Endodermal cell (in vitro differentiated cells): ENCODE measurements around the gene ASTN2. TPM values are rescaled to one million over a fixed set of nuclear protein-coding genes. Genes with fewer than 3 reads are reported as not detected.

ENCODE experiments used
- DNase-seq: peaks from one replicate; pipeline ENCODE4 v3.0.0-alpha.2; 2017
- H3K27ac ChIP-seq: 2 replicates; pipeline ENCODE4 v1.5.1; 2013; ENCODE audit warnings: mild to moderate bottlenecking, low read depth, low read length, moderate library complexity
- H3K27me3 ChIP-seq: 2 replicates; pipeline ENCODE4 v1.6.1; 2013; ENCODE audit warnings: mild to moderate bottlenecking, low read length, moderate library complexity; ENCODE audit not compliant: insufficient read depth, control insufficient read depth, poor library complexity, severe bottlenecking
- H3K36me3 ChIP-seq: 2 replicates; pipeline ENCODE4 v1.7.0; 2013; ENCODE audit warnings: mild to moderate bottlenecking, low read length, moderate library complexity; ENCODE audit not compliant: control insufficient read depth, insufficient read depth
- H3K4me1 ChIP-seq: one replicate; pipeline ENCODE4 v1.7.0; 2013; ENCODE audit warnings: low read length; ENCODE audit not compliant: control insufficient read depth, insufficient read depth
- H3K4me3 ChIP-seq: 2 replicates; pipeline ENCODE4 v1.5.1; 2013; ENCODE audit warnings: mild to moderate bottlenecking, low read length, moderate library complexity
- H3K9ac ChIP-seq: 2 replicates; pipeline ENCODE4 v1.6.1; 2013; ENCODE audit warnings: mild to moderate bottlenecking, low read length, moderate library complexity; ENCODE audit not compliant: poor library complexity, severe bottlenecking; ENCODE audit errors: extremely low read depth
- H3K9me3 ChIP-seq: 2 replicates; pipeline ENCODE4 v1.6.1; 2013; ENCODE audit warnings: mild to moderate bottlenecking, low read length, moderate library complexity; ENCODE audit not compliant: control insufficient read depth
- H3K27ac Mint-ChIP-seq: 2 replicates; pipeline ENCODE4 v1.8.0; 2020; ENCODE audit warnings: mixed read lengths
- H3K27me3 Mint-ChIP-seq: 2 replicates; pipeline ENCODE4 v1.8.0; 2021; ENCODE audit warnings: mild to moderate bottlenecking, mixed read lengths; ENCODE audit not compliant: insufficient read depth
- H3K36me3 Mint-ChIP-seq: 2 replicates; pipeline ENCODE4 v1.8.0; 2020; ENCODE audit warnings: low read depth, mixed read lengths
- H3K4me1 Mint-ChIP-seq: 2 replicates; pipeline ENCODE4 v1.8.0; 2020; ENCODE audit warnings: mixed read lengths
- H3K4me3 Mint-ChIP-seq: 2 replicates; pipeline ENCODE4 v1.8.0; 2020; ENCODE audit warnings: mild to moderate bottlenecking, moderate library complexity, mixed read lengths
- H3K9me3 Mint-ChIP-seq: 2 replicates; pipeline ENCODE4 v1.8.0; 2020; ENCODE audit warnings: mild to moderate bottlenecking, mixed read lengths
- WGBS, 2 experiments: methylation state at CpG; one replicate each; pipeline versions ENCODE4 v1.1.5 to v1.1.7; 2013; ENCODE audit warnings: missing lambda C conversion rate in 2 of 2, mixed read lengths in 1 of 2; ENCODE audit not compliant: insufficient coverage in 1 of 2, insufficient read length in 1 of 2; 5-methylcytosine and 5-hydroxymethylcytosine counted together
- total RNA-seq, 2 donors: library from RNA; stranded (reverse); fragmentation: NEBNext Ultra II Directional in 1 of 2; extraction: Animal tissue kit (Norgen Biotek cat#: 25700) in 1 of 2; gene quantifications; 2 replicates in 1 of 2; 3 replicates in 1 of 2; pipeline ENCODE4 v1.2.1, GENCODE V29; 2021
- TF ChIP-seq, protein P1 (sequence below): fragments of 200-600 bp; sonication (generic); conservative IDR thresholded peaks from 2 replicates; pipeline ENCODE4 v1.5.0; 2021; ENCODE audit warnings: antibody characterized with exemption, mild to moderate bottlenecking

The ASTN2 gene
- total RNA-seq, 2 donors from 2014 or later: 8.9 to 10.4 TPM

DNA sequence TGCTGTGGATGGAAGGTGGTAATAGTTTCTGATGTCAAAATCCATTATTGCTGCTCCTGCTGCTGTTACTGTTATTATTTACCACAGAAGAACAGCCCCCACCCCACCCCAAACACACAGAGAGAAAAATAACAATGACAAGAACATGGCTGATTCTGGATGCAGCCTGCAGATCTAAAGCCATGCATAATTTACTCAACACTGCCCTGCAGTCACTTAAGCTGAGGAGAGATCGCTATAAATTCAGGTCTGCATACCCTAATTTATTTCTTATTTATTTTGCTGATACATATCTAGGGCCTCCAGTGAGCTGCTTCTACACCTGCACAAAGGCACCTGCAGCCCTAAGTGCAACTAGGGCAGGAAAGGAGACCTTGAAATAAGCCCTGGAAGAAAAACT lies 595.7 kb downstream of the ASTN2 start:
- Histone ChIP-seq H3K9ac (no peak overlapping the region), H3K27me3 (no peaks in the 10 kb centered on the region), H3K27ac (no peak overlapping the region), H3K9me3 (no peaks in the 10 kb centered on the region), H3K4me3 (no peak overlapping the region), H3K36me3 (no peaks in the 10 kb centered on the region), H3K4me1 (peaks cover 23% of the 10 kb centered on the region)
- Mint-ChIP-seq H3K27me3 (peaks cover 7% of the 10 kb centered on the region), H3K36me3 (no peaks in the 10 kb centered on the region), H3K4me3 (no peak overlapping the region), H3K27ac (no peak overlapping the region), H3K9me3 (peaks cover 2% of the 10 kb centered on the region), H3K4me1 (peaks cover 63% of the 10 kb centered on the region)
- DNase-seq: no peak
- WGBS, 2 experiments: 83 to 88% methylated on average over 1 of the region's 1 CpG
- TF ChIP-seq, protein P1, sequence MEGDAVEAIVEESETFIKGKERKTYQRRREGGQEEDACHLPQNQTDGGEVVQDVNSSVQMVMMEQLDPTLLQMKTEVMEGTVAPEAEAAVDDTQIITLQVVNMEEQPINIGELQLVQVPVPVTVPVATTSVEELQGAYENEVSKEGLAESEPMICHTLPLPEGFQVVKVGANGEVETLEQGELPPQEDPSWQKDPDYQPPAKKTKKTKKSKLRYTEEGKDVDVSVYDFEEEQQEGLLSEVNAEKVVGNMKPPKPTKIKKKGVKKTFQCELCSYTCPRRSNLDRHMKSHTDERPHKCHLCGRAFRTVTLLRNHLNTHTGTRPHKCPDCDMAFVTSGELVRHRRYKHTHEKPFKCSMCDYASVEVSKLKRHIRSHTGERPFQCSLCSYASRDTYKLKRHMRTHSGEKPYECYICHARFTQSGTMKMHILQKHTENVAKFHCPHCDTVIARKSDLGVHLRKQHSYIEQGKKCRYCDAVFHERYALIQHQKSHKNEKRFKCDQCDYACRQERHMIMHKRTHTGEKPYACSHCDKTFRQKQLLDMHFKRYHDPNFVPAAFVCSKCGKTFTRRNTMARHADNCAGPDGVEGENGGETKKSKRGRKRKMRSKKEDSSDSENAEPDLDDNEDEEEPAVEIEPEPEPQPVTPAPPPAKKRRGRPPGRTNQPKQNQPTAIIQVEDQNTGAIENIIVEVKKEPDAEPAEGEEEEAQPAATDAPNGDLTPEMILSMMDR: no peak

DNA sequence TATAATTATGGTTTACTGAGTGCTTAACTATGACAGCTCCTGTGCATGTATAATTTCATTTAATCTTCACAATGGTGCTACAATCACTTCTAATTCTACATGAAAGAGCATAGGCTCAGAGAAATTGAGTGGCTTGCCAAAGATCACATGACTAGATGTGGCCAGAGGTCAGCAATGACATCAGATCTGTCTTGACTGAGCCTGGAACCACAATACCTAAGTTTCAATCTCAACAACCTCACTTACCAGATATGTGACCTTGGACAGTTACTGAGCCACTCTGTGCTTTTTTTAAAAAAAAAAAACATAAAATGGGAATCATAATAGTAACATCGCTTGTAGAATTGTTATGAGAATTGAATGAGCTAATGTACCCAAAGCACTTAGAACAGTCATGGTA lies 597.1 kb downstream of the ASTN2 start:
- DNase-seq: no peak
- Histone ChIP-seq H3K27me3 (no peaks in the 10 kb centered on the region), H3K9ac (no peak overlapping the region), H3K27ac (no peak overlapping the region), H3K4me1 (peaks cover 19% of the 10 kb centered on the region), H3K4me3 (no peak overlapping the region), H3K9me3 (no peaks in the 10 kb centered on the region), H3K36me3 (no peaks in the 10 kb centered on the region)
- no peaks in the 10 kb centered on the region for H3K9me3 Mint-ChIP-seq
- TF ChIP-seq, protein P1: no peak
- H3K36me3 Mint-ChIP-seq: no peaks in the 10 kb centered on the region
- no peak overlapping the region for H3K4me3 Mint-ChIP-seq
- WGBS, 2 experiments: 86 to 88% methylated on average over 1 of the region's 1 CpG
- H3K4me1 Mint-ChIP-seq: peaks cover 53% of the 10 kb centered on the region
- no peak overlapping the region for H3K27ac Mint-ChIP-seq
- peaks cover 7% of the 10 kb centered on the region for H3K27me3 Mint-ChIP-seq

DNA sequence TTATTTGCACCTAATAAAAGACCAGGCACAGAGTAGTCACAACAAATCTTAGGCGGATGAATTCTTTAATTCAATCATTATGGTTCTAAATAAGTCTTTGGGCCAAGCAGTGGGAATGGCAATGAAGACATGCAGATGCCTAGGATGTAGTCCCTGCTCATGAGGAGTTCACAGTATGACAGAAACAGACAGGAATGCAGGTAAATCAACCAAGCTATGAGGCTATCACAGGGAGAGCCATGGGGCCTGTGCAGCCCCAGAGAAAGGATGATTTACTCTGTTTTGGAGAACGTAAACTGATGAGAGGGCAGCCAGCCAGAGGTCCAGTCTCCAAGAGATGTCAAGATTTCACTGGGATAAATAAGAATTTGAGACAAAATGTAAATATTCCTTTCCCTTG lies 598.4 kb downstream of the ASTN2 start:
- no peaks in the 10 kb centered on the region for H3K36me3 ChIP-seq
- WGBS, 2 experiments: 94 to 100% methylated on average over 1 to 2 of the region's 2 CpGs
- H3K4me3 Mint-ChIP-seq: no peak overlapping the region
- no peak overlapping the region for H3K9ac ChIP-seq
- no peaks in the 10 kb centered on the region for H3K9me3 Mint-ChIP-seq
- H3K4me1 Mint-ChIP-seq: peaks cover 47% of the 10 kb centered on the region
- peaks cover 8% of the 10 kb centered on the region for H3K4me1 ChIP-seq
- no peak overlapping the region for H3K27ac Mint-ChIP-seq
- no peaks in the 10 kb centered on the region for H3K27me3 ChIP-seq
- no peak overlapping the region for H3K4me3 ChIP-seq
- no peak for DNase-seq
- no peak overlapping the region for H3K27ac ChIP-seq
- H3K27me3 Mint-ChIP-seq: peaks cover 7% of the 10 kb centered on the region
- no peaks in the 10 kb centered on the region for H3K36me3 Mint-ChIP-seq
- H3K9me3 ChIP-seq: no peaks in the 10 kb centered on the region
- TF ChIP-seq, protein P1: no peak
